Frontal cortex (tissue), 4 donors: ENCODE data around the gene LCN9. TPM values are rescaled to one million over a fixed set of nuclear protein-coding genes. Genes with fewer than 3 reads are reported as not detected.
A peak's percentile ranks its signal among the peaks of the same experiment; 100 is the strongest.
"Not testable (repeated sequence)": the region's sequence is repeated elsewhere in the genome, so short reads cannot be mapped to it uniquely, and the experiment has no call there.

ENCODE experiments used
- DNase-seq, 2 donors: peaks; one replicate each; pipeline ENCODE4 v3.0.0; 2012; ENCODE audit warnings: low spot score in 2 of 2
- FAIRE-seq: peaks from 2 replicates; lab custom pipeline; 2012; peaks lifted over from hg19 to GRCh38; lab: Jason Lieb, UNC
- total RNA-seq: library from RNA; depleted of rRNA; stranded (reverse); fragments of >200 nt; gene quantifications from one replicate; pipeline ENCODE4 v1.2.3, GENCODE V29; 2014
- donor health status: control.
- donor health status: control.
- donor health status: control.

Gene LCN9
- total RNA-seq, 1 donor from 2014 or later, result not detected

DNA sequence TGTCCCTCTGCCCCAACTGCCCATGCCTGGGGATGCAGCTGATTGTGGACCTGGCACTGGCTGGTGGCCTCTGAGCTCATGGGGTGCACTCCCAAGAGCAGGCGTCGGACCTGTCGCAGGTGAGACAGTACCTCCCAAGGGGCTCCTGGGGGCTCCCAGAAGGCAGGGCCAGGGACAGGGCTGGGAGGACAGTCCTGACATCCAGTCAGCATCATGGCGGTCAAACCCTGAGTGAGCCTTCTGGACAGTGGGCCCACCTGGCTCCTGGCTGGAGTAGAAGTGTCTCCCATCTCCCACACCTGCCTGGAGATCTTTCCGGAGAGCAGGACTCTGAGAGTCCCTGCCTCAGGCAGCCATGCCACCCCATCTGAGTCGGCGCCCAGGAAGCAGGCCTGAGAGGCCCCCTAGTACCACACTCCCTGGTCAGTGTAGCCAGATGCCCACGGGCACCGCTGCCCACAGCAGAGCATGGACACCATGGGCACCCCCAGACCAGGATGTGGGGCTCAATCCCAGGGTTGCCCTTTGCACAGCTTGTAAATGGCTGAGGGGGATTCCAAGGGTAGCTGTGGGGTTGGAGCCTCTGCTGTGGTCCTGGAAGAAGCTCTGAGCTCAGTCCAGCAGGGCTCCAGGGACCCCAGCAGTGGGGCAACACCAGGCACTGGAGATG lies 6.6 kb downstream of the LCN9 start:
- DNase-seq, result no peak
- FAIRE-seq, result no peak

DNA sequence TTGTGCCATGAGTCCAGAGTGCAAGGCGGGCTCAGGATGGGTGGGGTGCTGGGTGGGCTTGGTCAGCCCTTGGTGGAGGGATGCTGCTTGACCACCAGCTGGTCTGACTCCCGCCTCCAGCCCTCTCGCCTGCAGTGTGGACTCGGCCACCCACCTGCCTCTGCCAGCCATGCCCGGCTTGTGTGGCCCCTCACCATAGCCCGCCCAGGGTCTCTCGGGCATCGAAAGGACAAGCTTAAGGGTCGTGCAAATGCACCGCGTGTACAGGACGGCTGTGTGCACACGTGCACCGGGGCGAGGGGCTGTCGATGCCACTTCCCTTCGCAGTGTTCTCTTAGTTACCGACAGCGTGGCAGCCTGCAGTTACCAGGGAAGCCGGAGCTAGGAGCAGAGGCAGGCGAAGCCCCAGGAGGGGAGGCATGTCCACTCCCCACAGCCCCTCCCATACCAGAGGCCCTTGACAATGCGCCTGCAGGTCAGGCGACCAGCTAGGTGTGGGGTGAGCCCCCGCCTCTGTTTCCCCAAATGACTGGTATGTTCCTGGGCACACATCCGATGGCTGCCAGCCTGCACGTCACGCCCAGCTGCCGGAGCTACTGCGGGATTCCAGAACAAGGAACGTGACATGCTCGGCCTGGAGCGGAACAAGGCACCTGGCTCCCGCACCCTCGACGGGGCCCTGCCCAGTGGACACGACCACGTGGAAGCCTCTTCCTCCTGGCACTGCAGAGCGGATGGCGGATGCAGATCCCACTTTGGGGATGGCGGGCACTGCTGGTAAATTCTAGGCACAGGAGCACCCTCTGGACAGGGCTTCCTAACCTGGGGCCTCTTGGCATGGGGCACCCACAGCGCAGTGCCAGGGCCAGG lies 7.8 kb downstream of the LCN9 start:
- FAIRE-seq, result no peak
- DNase-seq, result no peak

- DNase-seq (no peak), FAIRE-seq (no peak)
Measured at GRCh38 chr9:135671591-135672041, 8.5 kb downstream of the LCN9 start.

- DNase-seq, FAIRE-seq: not testable (repeated sequence)
Measured at GRCh38 chr9:135672786-135673185, 9.7 kb downstream of the LCN9 start.

GRCh38 chr9:135673941-135674340 lies 10.8 kb downstream of the LCN9 start:
- DNase-seq (no peak), FAIRE-seq (no peak)

DNA sequence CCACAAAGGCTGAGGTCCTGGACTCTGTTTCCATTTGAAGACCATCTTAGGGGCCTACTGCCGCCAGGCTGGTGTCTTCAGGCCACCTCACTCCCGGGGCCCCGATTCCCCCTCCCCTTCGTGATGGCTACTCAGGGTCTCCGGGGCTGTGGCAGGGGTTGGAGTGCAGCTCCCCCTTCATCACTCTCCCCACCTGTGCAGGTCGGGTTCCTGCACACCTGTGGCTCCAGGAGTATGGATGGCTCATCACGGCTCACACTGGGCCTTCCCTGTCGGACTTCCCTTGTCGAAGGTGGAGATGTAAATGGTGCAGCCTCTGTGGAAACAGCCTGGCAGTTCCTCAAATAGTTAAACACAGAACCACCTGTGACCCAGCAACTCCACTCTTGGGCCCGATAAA lies 11.9 kb downstream of the LCN9 start:
- FAIRE-seq, result no peak
- no peak for DNase-seq

DNA sequence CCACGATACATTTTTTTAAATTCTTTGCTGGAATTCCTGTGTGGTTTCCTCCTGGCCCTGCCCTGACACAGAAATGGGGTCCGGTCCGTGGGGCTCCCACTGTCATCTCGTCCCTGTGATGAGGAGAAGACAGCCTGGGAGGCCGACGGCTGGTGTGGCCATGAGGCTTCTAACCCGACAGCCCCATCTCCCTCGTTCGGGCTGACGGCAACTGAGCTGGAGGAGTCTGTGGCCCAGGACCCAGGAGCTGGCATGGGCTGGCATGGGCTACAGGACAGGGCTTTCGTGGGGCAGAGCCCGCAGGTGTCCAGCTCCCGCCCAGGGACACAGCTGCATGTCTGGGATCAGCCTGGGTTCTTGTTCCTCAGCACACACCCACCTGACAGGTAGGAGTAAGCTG lies 13.8 kb downstream of the LCN9 start:
- FAIRE-seq (no peak), DNase-seq (no peak)

DNA sequence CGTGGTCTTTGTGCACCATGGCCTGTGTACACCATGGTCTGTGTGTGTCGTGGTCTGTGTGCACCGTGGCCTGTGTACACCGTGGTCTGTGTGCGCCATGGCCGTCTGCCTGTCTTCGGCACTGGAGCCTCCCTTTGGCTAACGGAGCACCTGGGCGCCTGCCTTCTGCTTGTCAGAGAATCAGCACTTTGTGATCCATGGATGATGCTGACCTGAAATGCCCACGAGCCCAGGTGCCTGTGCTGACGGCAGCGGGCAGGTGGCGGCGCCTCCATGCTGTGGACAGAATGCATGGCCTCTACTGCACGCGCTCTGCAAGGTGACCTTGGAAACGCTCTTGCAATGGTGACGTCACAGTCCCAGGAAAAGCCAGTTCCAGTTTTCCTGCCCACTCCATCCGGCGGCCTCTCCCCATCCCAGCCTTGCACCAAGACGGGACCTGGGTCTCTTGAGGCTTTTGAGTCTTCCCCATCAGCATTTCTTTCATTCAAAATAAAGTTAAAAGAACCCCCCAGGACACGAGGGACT lies 14.6 kb downstream of the LCN9 start:
- no peak for FAIRE-seq
- DNase-seq, result no peak

GRCh38 chr9:135678236-135679017 lies 15.3 kb downstream of the LCN9 start:
- no peak for FAIRE-seq
- no peak for DNase-seq

DNA sequence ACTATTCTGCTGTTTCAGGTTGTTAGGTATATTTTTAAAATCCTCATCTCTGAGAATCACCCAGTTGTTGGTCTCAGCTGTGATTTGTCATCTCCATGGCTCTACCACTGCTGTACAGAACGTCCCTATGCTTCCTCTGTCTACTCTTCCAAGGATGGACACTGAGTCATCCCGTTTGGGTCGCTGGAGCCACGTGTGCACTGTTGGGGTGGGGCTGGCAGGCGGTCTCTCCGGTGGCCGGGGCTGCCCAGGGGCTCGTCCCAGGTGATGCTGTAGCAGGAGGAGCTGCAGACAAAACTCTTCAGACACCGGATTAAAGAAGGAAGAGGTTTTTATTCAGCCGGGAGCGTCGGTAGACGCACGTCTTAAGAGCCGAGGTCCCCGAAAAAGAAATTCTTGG lies 16.9 kb downstream of the LCN9 start:
- FAIRE-seq (no peak), DNase-seq (no peak)

GRCh38 chr9:135681161-135681560 lies 18.1 kb downstream of the LCN9 start:
- DNase-seq (no peak), FAIRE-seq (no peak)

- FAIRE-seq, result no peak
- no peak for DNase-seq
Measured at GRCh38 chr9:135683401-135684034, 20.4 kb downstream of the LCN9 start.

- DNase-seq (no peak), FAIRE-seq (no peak)
Measured at GRCh38 chr9:135684691-135685090, 21.6 kb downstream of the LCN9 start.

DNA sequence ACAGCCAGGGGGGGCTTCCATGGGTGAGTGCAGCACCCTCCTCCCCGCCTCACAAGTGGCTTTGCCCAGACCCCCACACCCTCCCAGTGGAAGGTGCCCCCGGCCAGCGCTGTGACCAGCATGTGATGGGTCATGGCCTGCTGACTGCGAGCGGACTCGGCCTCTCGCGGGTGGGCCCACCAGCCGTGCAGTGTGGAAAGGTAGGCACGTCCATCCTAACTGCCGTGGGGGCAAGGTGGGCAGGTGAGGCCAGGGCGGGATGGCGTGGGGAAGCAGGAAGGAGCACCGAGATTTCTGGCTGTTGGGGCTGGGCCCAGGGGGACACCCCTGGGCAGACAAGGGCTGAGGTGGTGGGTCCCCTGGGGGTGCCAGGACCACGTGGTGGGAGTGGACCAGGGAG lies 24.1 kb downstream of the LCN9 start:
- DNase-seq, result no peak
- no peak for FAIRE-seq

- DNase-seq (no peak), FAIRE-seq (no peak)
Measured at GRCh38 chr9:135689011-135689410, 25.9 kb downstream of the LCN9 start.

- DNase-seq, result no peak
- FAIRE-seq, result no peak
Measured at GRCh38 chr9:135690836-135691570, 27.9 kb downstream of the LCN9 start.

GRCh38 chr9:135692410-135692809 lies 29.3 kb downstream of the LCN9 start:
- FAIRE-seq (no peak), DNase-seq (peak in 1 of 2 donors; percentile 72)

DNA sequence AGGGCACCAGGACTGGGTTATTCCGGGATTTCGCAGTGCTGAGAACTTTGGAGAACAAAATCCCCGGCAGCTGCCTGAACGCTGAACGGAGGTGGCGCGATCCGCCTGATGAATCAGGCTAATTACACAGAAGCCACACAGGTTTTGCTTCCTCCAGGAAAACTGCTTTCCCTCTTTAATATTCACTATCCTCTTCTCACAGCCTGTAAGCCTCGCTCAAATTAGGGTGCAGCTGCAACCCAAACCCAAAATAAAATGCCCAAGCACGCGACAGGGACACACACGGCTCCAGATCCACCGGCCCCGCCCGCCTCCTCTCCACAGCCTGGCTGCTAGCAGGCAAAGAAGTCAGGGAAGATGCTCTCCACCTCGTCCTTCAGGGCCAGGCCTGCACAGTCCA lies 30.2 kb downstream of the LCN9 start:
- DNase-seq, result peak in 1 of 2 donors; percentile 54
- FAIRE-seq, result no peak

GRCh38 chr9:135693771-135694170 lies 30.7 kb downstream of the LCN9 start:
- FAIRE-seq, result no peak
- no peak for DNase-seq
